H1 (cell line): Measurements from ENCODE around the gene VAMP2.

Source experiments
- BRCA1 ChIP-seq: IDR thresholded peaks from 2 replicates; pipeline ENCODE4 v1.6.1; 2012; ENCODE audit warnings: low read depth, low read length, improper control_type of control experiment
- EZH2 ChIP-seq: fragments of 200-600 bp; sonication (generic); IDR thresholded peaks from 2 replicates; pipeline ENCODE4 v1.7.1; 2012; ENCODE audit warnings: low read depth, mild to moderate bottlenecking, moderate library complexity, low read length, inconsistent platforms; ENCODE audit not compliant: severe bottlenecking
- FOSL1 ChIP-seq: IDR thresholded peaks from 2 replicates; pipeline ENCODE4 v1.6.1; 2011; ENCODE audit warnings: mild to moderate bottlenecking, low read depth, low read length, moderate library complexity; ENCODE audit not compliant: insufficient read depth
- POLR2AphosphoS5 ChIP-seq: IDR thresholded peaks from 2 replicates; pipeline ENCODE4 v1.6.1; 2011; ENCODE audit warnings: low read depth, low read length
- RFX5 ChIP-seq: IDR thresholded peaks from 2 replicates; pipeline ENCODE4 v1.6.1; 2011; ENCODE audit warnings: low read depth, low read length, improper control_type of control experiment, borderline replicate concordance
- YY1 ChIP-seq: IDR thresholded peaks from 2 replicates; pipeline ENCODE4 v1.6.1; 2011; ENCODE audit warnings: low read depth, mild to moderate bottlenecking, low read length
- TF ChIP-seq, protein P1 (sequence below), 3 experiments: IDR thresholded peaks; 1 replicate in 2 of 3; 2 replicates in 1 of 3; pipeline versions ENCODE4 v1.5.1 to v1.6.1; 2011; ENCODE audit warnings: low read length in 3 of 3, mild to moderate bottlenecking in 3 of 3, inconsistent platforms in 2 of 3, low read depth in 1 of 3, moderate library complexity in 1 of 3; ENCODE audit not compliant: insufficient read depth in 1 of 3; ENCODE audit errors: control extremely low read depth in 1 of 3
- TF ChIP-seq, protein P2 (sequence below): IDR thresholded peaks from 2 replicates; pipeline ENCODE4 v1.6.1; 2011; ENCODE audit warnings: low read length, improper control_type of control experiment

DNA sequence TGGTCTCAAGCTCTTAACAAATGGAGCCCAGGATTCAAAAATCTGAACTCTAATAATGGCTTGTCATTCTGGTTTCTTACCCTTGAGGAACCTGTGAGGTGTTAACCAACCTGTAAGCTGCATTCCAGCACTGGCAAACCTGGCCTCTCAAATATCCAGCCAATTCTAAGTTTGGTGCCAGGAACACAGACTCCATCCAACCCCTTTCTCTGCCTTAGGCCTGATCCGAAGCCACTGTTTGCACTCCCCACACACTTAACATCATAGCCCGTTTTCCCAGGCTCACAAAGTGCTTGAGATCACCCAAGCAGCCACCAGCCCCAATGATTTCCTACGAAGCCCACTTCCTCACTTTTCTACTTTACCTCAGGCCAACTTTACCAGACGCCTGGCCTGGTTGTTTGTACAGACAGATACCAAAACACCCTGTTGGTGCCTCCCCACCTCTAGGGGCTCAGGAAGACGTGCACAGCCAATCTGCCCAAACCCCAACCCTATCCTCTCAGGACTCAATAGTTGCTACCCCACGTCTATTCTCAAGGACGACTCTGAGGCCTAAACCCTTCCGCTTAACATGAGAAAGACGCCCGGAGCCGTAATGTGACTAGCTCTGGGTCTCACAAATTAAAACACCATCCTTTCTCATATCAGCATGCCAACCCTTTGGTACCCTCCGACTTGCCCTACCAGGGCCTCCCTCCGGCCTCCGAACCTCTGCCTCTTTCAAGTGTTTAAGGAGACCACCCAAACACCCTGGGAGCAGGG, 7.3 kb downstream of the VAMP2 start:
- TF ChIP-seq POLR2AphosphoS5 (no peak), FOSL1 (no peak), EZH2 (no peak), RFX5 (no peak), YY1 (no peak), BRCA1 (no peak)
- TF ChIP-seq, protein P1, sequence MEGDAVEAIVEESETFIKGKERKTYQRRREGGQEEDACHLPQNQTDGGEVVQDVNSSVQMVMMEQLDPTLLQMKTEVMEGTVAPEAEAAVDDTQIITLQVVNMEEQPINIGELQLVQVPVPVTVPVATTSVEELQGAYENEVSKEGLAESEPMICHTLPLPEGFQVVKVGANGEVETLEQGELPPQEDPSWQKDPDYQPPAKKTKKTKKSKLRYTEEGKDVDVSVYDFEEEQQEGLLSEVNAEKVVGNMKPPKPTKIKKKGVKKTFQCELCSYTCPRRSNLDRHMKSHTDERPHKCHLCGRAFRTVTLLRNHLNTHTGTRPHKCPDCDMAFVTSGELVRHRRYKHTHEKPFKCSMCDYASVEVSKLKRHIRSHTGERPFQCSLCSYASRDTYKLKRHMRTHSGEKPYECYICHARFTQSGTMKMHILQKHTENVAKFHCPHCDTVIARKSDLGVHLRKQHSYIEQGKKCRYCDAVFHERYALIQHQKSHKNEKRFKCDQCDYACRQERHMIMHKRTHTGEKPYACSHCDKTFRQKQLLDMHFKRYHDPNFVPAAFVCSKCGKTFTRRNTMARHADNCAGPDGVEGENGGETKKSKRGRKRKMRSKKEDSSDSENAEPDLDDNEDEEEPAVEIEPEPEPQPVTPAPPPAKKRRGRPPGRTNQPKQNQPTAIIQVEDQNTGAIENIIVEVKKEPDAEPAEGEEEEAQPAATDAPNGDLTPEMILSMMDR (IDR thresholded peaks at IDR 0.05; ENCODE audit: control extremely low read depth in 1 of 3, insufficient read depth in 1 of 3, low read depth in 1 of 3, low read length in 3 of 3) = no peak
- TF ChIP-seq, protein P2, sequence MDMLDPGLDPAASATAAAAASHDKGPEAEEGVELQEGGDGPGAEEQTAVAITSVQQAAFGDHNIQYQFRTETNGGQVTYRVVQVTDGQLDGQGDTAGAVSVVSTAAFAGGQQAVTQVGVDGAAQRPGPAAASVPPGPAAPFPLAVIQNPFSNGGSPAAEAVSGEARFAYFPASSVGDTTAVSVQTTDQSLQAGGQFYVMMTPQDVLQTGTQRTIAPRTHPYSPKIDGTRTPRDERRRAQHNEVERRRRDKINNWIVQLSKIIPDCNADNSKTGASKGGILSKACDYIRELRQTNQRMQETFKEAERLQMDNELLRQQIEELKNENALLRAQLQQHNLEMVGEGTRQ = no peak
